BLaER1 (cell line): ENCODE data around the gene IGFBP3.

Experiments used
- H3K27ac ChIP-seq: shearing (Covaris generic); formaldehyde crosslinking; 2 replicates; pipeline ENCODE4 v1.8.1; 2022
- H3K27me3 ChIP-seq: shearing (Covaris generic); formaldehyde crosslinking; 2 replicates; pipeline ENCODE4 v1.8.1; 2022
- H3K36me3 ChIP-seq: shearing (Covaris generic); formaldehyde crosslinking; 2 replicates; pipeline ENCODE4 v1.8.1; 2022
- H3K4me1 ChIP-seq: shearing (Covaris generic); formaldehyde crosslinking; 2 replicates; pipeline ENCODE4 v1.8.1; 2022
- H3K4me2 ChIP-seq: shearing (Covaris generic); formaldehyde crosslinking; 2 replicates; pipeline ENCODE4 v1.8.1; 2022
- H3K4me3 ChIP-seq: shearing (Covaris generic); formaldehyde crosslinking; 2 replicates; pipeline ENCODE4 v1.8.1; 2022
- H3K9ac ChIP-seq: shearing (Covaris generic); formaldehyde crosslinking; 2 replicates; pipeline ENCODE4 v1.8.1; 2022
- H3K9me3 ChIP-seq: shearing (Covaris generic); formaldehyde crosslinking; 2 replicates; pipeline ENCODE4 v1.8.1; 2022
- H4K20me1 ChIP-seq: shearing (Covaris generic); formaldehyde crosslinking; 2 replicates; pipeline ENCODE4 v1.8.1; 2022
- Cebpa-rat ChIP-seq: shearing (Covaris generic); IDR thresholded peaks from 2 replicates; pipeline ENCODE4 v1.8.1; 2022

Gene IGFBP3

GRCh38 chr7:45915606-45916005 lies 5.5 kb downstream of the IGFBP3 start:
- no peak overlapping the region for H3K4me3 ChIP-seq
- H3K9me3 ChIP-seq: no peaks in the 10 kb centered on the region; the same call in 1 of the 2 replicates
- H3K9ac ChIP-seq: no peak overlapping the region
- no peak overlapping the region for H3K27ac ChIP-seq
- no peak overlapping the region for H3K4me2 ChIP-seq
- TF ChIP-seq Cebpa-rat: no peak
- H3K4me1 ChIP-seq: peaks cover 11% of the 10 kb centered on the region
- H3K36me3 ChIP-seq: no peaks in the 10 kb centered on the region
- peaks cover 31% of the 10 kb centered on the region for H3K27me3 ChIP-seq
- H4K20me1 ChIP-seq: peaks cover 6% of the 10 kb centered on the region; the same call in 1 of the 2 replicates

DNA sequence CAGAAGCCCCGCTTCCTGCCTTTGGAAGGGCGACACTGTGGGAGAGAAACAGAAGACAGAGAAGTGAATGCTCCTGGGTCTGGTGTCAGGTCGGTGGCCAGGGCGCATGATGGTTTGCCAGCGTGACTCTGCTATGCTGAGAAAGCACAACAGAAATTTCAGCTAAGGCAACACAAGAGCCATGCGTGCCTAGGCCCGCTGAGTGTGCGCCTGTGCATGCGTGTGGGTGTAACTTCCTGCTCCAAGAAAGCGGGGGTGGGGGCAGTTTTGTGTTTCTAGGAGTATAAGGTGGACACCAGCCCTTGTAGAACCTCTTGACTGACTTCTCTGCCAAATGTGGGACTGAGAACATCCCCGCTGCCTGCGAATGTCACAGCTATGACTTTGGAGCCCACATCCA lies 6.2 kb downstream of the IGFBP3 start:
- no peak overlapping the region for H3K4me2 ChIP-seq
- H3K27ac ChIP-seq: no peak overlapping the region
- no peak overlapping the region for H3K9ac ChIP-seq
- no peak for TF ChIP-seq Cebpa-rat
- peaks cover 7% of the 10 kb centered on the region; the same call in 1 of the 2 replicates for H3K4me1 ChIP-seq
- H3K27me3 ChIP-seq: peaks cover 24% of the 10 kb centered on the region
- H3K4me3 ChIP-seq: no peak overlapping the region
- H3K36me3 ChIP-seq: no peaks in the 10 kb centered on the region
- no peaks in the 10 kb centered on the region for H3K9me3 ChIP-seq
- H4K20me1 ChIP-seq: no peaks in the 10 kb centered on the region

- no peaks in the 10 kb centered on the region; the same call in 1 of the 2 replicates for H3K9me3 ChIP-seq
- no peak for TF ChIP-seq Cebpa-rat
- no peaks in the 10 kb centered on the region for H4K20me1 ChIP-seq
- no peak overlapping the region for H3K27ac ChIP-seq
- peaks cover 7% of the 10 kb centered on the region; the same call in 1 of the 2 replicates for H3K4me1 ChIP-seq
- no peak overlapping the region for H3K9ac ChIP-seq
- peaks cover 4% of the 10 kb centered on the region for H3K27me3 ChIP-seq
- H3K4me3 ChIP-seq: no peak overlapping the region
- H3K4me2 ChIP-seq: no peak overlapping the region
- H3K36me3 ChIP-seq: no peaks in the 10 kb centered on the region
Observed at GRCh38 chr7:45912972-45913371, 8.1 kb downstream of the IGFBP3 start.

DNA sequence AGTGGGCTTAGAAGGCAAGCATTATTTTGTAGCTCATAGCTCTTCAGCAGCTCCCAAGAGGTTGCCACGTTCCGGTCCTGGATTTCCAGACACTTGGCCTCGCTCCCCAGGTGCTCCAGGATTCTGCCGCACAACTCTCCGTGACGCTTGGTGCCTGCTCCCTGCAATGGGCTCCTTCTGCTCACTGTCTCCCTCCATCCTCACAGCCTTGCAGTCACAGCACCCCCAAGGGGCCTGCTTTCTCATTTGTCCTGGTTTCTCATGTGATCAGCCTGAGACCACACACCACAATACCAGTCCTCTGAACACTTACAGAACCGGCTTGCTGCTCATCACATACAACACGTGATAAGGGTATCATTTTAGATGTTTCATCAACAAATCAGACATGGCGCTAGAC lies 9.8 kb downstream of the IGFBP3 start:
- Histone ChIP-seq H3K4me1 (peaks cover 7% of the 10 kb centered on the region; the same call in 1 of the 2 replicates), H3K4me3 (no peak overlapping the region), H3K9ac (no peak overlapping the region), H3K9me3 (no peaks in the 10 kb centered on the region; the same call in 1 of the 2 replicates), H3K27ac (no peak overlapping the region), H3K27me3 (no peaks in the 10 kb centered on the region), H4K20me1 (no peaks in the 10 kb centered on the region), H3K4me2 (no peak overlapping the region), H3K36me3 (no peaks in the 10 kb centered on the region)
- TF ChIP-seq Cebpa-rat: no peak

- H3K9ac ChIP-seq: no peak overlapping the region
- H3K36me3 ChIP-seq: no peaks in the 10 kb centered on the region
- H3K4me3 ChIP-seq: no peak overlapping the region
- H3K27me3 ChIP-seq: no peaks in the 10 kb centered on the region
- TF ChIP-seq Cebpa-rat: no peak
- H3K4me1 ChIP-seq: peaks cover 2% of the 10 kb centered on the region; the same call in 1 of the 2 replicates
- H3K4me2 ChIP-seq: no peak overlapping the region
- no peaks in the 10 kb centered on the region; the same call in 1 of the 2 replicates for H3K9me3 ChIP-seq
- no peaks in the 10 kb centered on the region for H4K20me1 ChIP-seq
- H3K27ac ChIP-seq: no peak overlapping the region
Observed at GRCh38 chr7:45910855-45911254, 10.2 kb downstream of the IGFBP3 start.

GRCh38 chr7:45909561-45909960 lies 11.5 kb downstream of the IGFBP3 start:
- H3K27me3 ChIP-seq: no peaks in the 10 kb centered on the region
- H3K4me2 ChIP-seq: no peak overlapping the region
- no peaks in the 10 kb centered on the region for H4K20me1 ChIP-seq
- no peak overlapping the region for H3K27ac ChIP-seq
- no peak for TF ChIP-seq Cebpa-rat
- no peak overlapping the region for H3K9ac ChIP-seq
- H3K9me3 ChIP-seq: no peaks in the 10 kb centered on the region; the same call in 1 of the 2 replicates
- H3K4me3 ChIP-seq: no peak overlapping the region
- H3K4me1 ChIP-seq: no peaks in the 10 kb centered on the region
- no peaks in the 10 kb centered on the region for H3K36me3 ChIP-seq

DNA sequence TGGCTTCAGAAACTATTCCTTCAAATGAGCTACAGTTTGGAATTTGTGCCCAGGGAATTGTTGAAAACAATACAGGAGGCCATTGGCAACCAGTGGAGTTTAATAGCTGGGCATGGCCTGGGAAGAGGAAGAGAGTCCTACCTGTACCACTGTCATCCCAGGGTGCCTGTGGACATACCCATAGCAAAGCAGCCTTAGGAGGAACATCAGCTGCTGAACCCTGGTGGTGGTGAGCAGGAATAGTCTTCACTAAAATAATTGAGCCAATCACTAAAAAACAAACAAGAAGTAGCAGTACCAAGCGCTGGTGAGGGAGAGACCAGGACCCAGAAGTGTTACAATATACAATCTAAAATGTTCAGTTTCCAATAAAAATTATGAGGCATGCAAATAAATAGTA lies 18.3 kb downstream of the IGFBP3 start:
- H4K20me1 ChIP-seq: no peaks in the 10 kb centered on the region
- 0 out of 2 replicates have a peak, but pooled peaks cover 11% of the 10 kb centered on the region for H3K9me3 ChIP-seq
- H3K9ac ChIP-seq: no peak overlapping the region
- H3K4me2 ChIP-seq: no peak overlapping the region
- no peaks in the 10 kb centered on the region for H3K4me1 ChIP-seq
- no peak overlapping the region for H3K4me3 ChIP-seq
- H3K36me3 ChIP-seq: no peaks in the 10 kb centered on the region
- H3K27ac ChIP-seq: no peak overlapping the region
- TF ChIP-seq Cebpa-rat: no peak
- H3K27me3 ChIP-seq: no peaks in the 10 kb centered on the region

GRCh38 chr7:45901566-45901965 lies 19.5 kb downstream of the IGFBP3 start:
- H4K20me1 ChIP-seq: no peaks in the 10 kb centered on the region
- H3K27me3 ChIP-seq: no peaks in the 10 kb centered on the region
- no peak overlapping the region for H3K4me2 ChIP-seq
- TF ChIP-seq Cebpa-rat: no peak
- H3K36me3 ChIP-seq: no peaks in the 10 kb centered on the region
- H3K9ac ChIP-seq: no peak overlapping the region
- H3K9me3 ChIP-seq: 0 out of 2 replicates have a peak, but pooled peaks cover 11% of the 10 kb centered on the region
- H3K4me1 ChIP-seq: no peaks in the 10 kb centered on the region
- H3K4me3 ChIP-seq: no peak overlapping the region
- H3K27ac ChIP-seq: no peak overlapping the region

- no peak overlapping the region for H3K4me2 ChIP-seq
- H3K27me3 ChIP-seq: no peaks in the 10 kb centered on the region
- no peaks in the 10 kb centered on the region for H3K36me3 ChIP-seq
- no peak overlapping the region for H3K9ac ChIP-seq
- no peak overlapping the region for H3K27ac ChIP-seq
- H3K9me3 ChIP-seq: 0 out of 2 replicates have a peak, but pooled peaks cover 8% of the 10 kb centered on the region
- H4K20me1 ChIP-seq: no peaks in the 10 kb centered on the region
- no peak overlapping the region for H3K4me3 ChIP-seq
- no peaks in the 10 kb centered on the region for H3K4me1 ChIP-seq
- no peak for TF ChIP-seq Cebpa-rat
Observed at GRCh38 chr7:45898222-45898621, 22.9 kb downstream of the IGFBP3 start.

DNA sequence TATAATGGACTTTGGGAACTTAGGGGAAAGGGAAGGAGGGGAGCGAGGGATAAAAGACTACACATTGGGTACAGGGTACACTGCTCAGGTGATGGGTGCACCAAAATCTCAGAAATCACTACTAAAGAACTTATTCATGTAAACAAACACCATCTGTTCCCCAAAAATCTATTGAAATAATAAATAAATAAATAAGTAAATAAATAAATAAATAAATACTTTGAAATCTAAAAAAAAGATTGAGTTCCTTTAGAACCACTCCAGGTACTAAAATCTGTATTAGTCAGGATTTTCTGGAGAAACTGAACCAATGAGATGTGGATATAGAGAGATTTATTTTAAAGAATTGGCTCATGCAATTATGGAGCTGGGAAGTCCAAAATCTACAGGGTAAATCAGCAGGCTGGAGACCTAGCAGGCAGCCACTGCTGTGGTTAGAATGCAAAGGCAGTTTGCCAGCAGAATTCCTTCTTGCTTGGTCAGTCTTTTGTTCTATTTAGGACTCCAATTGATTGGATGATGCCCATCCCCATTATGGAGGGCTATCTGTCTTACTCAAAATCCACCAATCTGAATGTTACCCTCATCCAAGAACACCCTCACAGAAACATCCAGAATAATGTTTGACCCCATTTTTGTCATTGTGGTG lies 23.9 kb downstream of the IGFBP3 start:
- Histone ChIP-seq H4K20me1 (no peaks in the 10 kb centered on the region), H3K4me1 (no peaks in the 10 kb centered on the region), H3K4me2 (no peak overlapping the region), H3K27ac (no peak overlapping the region), H3K9ac (no peak overlapping the region), H3K36me3 (no peaks in the 10 kb centered on the region), H3K9me3 (no peaks in the 10 kb centered on the region), H3K4me3 (no peak overlapping the region), H3K27me3 (no peaks in the 10 kb centered on the region)
- TF ChIP-seq Cebpa-rat: no peak
